Stomach smooth muscle (tissue), 2 donors: ENCODE results near the gene WDR18.

Experiments
- H3K27ac ChIP-seq: one replicate; pipeline ENCODE4 v1.7.0; 2013; ENCODE audit warnings: mild to moderate bottlenecking, low read length, inconsistent platforms
- H3K27me3 ChIP-seq, 2 donors: one replicate each; pipeline ENCODE4 v1.7.0; 2013; ENCODE audit warnings: low read length in 2 of 2; ENCODE audit not compliant: insufficient read depth in 2 of 2, control insufficient read depth in 1 of 2
- H3K36me3 ChIP-seq, 2 donors: one replicate each; pipeline ENCODE4 v1.7.0; 2013; ENCODE audit warnings: low read length in 2 of 2; ENCODE audit not compliant: control insufficient read depth in 2 of 2, insufficient read depth in 2 of 2
- H3K4me1 ChIP-seq: one replicate; pipeline ENCODE4 v1.7.0; 2013; ENCODE audit warnings: low read length; ENCODE audit not compliant: control insufficient read depth, insufficient read depth
- H3K4me3 ChIP-seq, 2 donors: one replicate each; pipeline ENCODE4 v1.7.0; 2013; ENCODE audit warnings: low read length in 2 of 2
- H3K9ac ChIP-seq, 2 donors: one replicate each; pipeline ENCODE4 v1.7.0; 2013; ENCODE audit warnings: low read length in 2 of 2, mild to moderate bottlenecking in 1 of 2
- H3K9me3 ChIP-seq, 2 donors: one replicate each; pipeline ENCODE4 v1.7.0; 2013; ENCODE audit warnings: low read length in 2 of 2; ENCODE audit not compliant: control insufficient read depth in 2 of 2
- donor health status: healthy.
- donor health status: Pancreatic carcinoma.

The WDR18 gene

DNA sequence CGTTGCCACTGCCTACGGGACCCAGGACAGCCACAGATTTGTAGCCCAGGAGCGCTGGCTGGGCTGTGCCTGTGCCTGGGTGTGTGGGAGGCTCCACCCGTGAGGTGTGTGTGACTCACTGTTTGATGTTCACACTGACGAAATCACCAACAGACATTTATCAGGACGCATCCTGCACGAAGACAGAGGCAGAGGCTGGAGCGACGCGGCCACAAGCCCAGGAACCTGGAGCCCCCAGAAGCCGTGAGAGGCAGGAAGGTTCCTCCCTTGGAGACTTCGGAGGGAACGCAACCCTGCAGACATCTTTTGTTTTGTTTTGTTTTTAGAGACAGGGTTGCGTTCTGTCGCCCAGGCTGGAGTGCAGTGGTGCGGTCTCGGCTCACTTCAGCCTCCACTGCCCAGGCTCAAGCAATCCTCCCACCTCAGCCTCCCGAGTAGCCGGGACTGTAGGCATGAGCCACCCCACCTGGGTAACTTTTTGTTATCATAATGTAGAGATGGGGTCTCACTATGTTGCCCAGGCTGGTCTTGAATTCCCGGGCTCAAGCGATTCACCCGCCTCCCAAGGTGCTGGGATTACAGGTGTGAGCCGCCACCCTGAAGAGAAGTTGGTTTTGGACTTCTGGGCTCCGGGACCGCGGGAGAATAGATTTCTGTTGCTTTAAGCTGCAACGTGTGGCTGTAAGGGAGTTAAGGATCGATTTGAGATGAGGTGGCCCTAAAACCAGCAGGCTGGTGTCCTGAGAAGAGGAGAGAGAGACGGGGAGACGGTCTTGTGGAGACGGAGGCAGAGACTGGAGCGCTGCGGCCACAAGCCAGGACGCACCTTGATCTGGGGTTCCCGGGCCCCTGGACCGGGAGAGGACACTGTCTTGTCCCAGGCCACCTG is 24.9 kb upstream of the WDR18 start:
- Histone ChIP-seq H3K4me3 (no peak overlapping the region), H3K9ac (no peak overlapping the region), H3K27me3 (no peaks in the 10 kb centered on the region), H3K4me1 (no peaks in the 10 kb centered on the region), H3K27ac (no peak overlapping the region), H3K36me3 (peaks cover 0 to 2% of the 10 kb centered on the region in 2 donors), H3K9me3 (no peaks in the 10 kb centered on the region)

DNA sequence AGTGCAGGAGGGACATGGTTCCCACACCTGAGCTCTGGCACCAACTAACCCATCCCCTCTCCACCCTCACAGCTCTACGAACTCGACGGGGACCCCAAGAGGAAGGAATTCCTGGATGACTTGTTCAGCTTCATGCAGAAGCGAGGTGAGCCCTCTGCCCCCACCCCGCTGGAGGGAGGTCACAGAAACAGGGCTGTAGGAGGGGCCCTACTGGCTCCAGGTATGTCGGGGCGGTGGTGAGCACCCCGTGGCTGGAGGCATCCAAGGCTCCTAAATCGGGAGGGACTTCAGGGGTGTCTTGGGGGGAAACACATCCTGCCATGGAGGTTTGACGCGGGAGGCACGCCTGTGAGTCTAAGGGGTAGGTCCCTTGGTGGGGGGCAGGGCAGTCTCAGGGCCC is 24.1 kb upstream of the WDR18 start:
- Histone ChIP-seq H3K4me1 (no peaks in the 10 kb centered on the region), H3K4me3 (no peak overlapping the region), H3K27me3 (no peaks in the 10 kb centered on the region), H3K9me3 (no peaks in the 10 kb centered on the region), H3K27ac (no peak overlapping the region), H3K36me3 (peaks cover 0 to 4% of the 10 kb centered on the region in 2 donors), H3K9ac (no peak overlapping the region)

DNA sequence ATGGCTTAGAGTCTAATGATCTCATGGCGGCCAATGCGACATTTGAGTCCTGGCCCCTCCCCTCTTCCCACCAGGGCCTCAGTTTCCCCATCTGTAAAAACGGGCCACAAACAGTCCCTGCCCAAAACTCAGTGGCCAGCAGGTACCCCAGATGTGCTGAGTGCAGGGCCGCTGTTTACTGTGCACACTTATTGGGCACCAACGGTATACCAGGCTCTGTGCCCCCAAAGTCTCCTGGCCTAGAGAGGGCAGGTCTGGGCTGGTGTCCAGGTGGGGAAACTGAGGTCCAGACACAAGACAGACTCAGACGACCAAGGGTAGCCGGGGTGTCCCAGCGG is 23.6 kb upstream of the WDR18 start:
- H3K4me3 ChIP-seq = no peak overlapping the region
- H3K9ac ChIP-seq = no peak overlapping the region
- no peaks in the 10 kb centered on the region for H3K27me3 ChIP-seq
- H3K9me3 ChIP-seq = no peaks in the 10 kb centered on the region
- H3K36me3 ChIP-seq = peaks cover 3 to 7% of the 10 kb centered on the region in 2 donors
- H3K27ac ChIP-seq = no peak overlapping the region
- H3K4me1 ChIP-seq = no peaks in the 10 kb centered on the region

DNA sequence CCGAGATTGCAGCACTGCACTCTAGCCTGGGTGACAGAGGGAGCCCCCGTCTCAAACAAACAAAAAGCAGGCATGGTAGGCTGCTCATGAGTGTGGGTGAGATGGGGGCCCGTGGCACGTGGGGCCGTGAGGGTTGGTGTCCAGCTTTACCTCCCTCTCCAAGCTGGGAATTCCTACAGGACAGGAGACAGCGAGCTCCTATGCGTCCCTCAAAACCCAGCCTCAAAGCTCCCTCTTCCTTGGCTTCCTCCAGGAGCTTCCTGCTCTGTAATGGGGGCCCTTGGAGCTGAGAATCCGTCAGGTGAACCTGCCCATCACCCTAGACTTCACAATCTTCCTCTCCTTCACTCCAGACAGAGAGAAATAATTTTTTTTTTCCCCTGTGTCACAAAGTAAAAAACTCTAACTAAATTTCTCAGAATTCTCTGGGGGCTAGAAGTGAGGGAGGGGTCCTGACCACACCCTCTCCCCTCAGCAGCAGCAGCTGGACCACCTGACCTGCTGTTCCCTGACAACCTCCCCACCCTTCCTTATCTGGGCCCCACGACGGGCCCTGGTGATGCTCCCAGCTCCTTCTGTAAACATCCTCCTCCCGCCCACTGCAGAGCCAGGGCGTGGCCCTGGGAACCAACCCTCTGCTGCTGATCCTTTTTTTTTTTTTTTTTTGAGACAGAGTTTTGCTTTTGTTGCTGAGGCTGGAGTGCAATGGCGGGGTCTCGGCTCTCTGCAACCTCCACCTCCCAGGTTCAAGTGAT is 22.1 kb upstream of the WDR18 start:
- Histone ChIP-seq H3K27me3 (no peaks in the 10 kb centered on the region), H3K4me3 (no peak overlapping the region), H3K9ac (no peak overlapping the region), H3K4me1 (no peaks in the 10 kb centered on the region), H3K9me3 (no peaks in the 10 kb centered on the region), H3K27ac (no peak overlapping the region), H3K36me3 (peaks cover 6 to 10% of the 10 kb centered on the region in 2 donors)

DNA sequence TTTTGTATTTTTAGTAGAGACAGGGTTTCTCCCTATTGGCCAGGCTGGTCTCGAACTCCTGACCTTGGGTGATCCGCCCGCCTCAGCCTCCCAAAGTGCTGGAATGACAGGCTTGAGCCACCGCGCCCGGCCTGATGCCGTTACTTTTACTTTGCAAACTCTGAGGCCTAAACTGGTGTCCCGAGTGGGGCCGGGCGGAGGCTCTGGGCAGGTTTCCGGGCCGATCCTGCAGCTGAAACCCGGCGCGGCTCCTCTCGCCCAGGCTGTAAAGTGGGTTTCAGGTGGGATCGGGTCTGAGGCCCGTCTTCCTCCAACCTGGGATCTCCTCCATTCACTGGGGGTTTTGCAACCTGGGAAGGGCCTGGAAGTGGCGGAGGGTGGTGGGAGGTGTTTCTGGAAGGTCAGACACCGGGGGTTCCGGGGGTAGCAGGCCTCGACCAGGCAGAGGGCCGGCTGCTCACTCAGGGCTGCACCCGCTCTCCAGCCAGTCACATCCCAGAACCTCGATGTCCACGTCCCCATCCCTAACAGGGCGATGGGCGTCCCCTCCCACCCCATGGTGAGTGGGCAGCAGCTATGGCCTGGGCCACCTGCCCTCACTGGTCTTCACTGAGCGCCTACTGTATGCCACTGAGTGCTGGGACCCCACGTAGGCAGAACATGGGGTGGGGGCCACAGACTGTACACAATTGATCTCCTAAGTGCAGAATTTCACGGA is 21.3 kb upstream of the WDR18 start:
- Histone ChIP-seq H3K27ac (no peak overlapping the region), H3K4me3 (no peak overlapping the region), H3K9ac (no peak overlapping the region), H3K36me3 (peaks cover 6 to 10% of the 10 kb centered on the region in 2 donors), H3K27me3 (no peaks in the 10 kb centered on the region), H3K9me3 (no peaks in the 10 kb centered on the region), H3K4me1 (no peaks in the 10 kb centered on the region)

DNA sequence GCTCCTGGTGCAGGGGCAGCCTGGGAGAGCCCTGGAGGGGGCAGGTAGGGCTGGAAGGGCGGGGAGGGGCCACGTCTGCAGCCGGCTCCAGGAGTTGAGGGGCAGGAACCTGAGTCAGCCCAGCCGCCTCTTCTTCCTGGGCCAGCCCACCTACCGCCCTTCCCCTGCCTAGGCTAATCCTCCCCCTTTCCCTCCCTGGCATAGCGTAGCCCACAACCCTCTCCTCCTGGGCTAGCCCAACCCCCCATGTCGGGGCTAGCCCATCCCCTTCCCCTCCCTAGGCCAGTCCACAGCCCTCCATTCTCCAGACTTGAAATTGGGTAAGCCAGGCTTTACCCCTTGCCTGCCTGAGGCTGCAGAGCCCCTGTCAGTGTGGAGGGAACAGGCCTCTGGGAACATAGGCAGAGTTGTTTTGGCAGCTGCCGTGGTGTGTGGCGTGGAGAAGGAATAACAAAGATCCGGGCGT is 20.6 kb upstream of the WDR18 start:
- H3K27me3 ChIP-seq = no peaks in the 10 kb centered on the region
- H3K9ac ChIP-seq = no peak overlapping the region
- H3K4me1 ChIP-seq = no peaks in the 10 kb centered on the region
- H3K4me3 ChIP-seq = no peak overlapping the region
- H3K27ac ChIP-seq = no peak overlapping the region
- H3K9me3 ChIP-seq = no peaks in the 10 kb centered on the region
- peaks cover 6 to 13% of the 10 kb centered on the region in 2 donors for H3K36me3 ChIP-seq

DNA sequence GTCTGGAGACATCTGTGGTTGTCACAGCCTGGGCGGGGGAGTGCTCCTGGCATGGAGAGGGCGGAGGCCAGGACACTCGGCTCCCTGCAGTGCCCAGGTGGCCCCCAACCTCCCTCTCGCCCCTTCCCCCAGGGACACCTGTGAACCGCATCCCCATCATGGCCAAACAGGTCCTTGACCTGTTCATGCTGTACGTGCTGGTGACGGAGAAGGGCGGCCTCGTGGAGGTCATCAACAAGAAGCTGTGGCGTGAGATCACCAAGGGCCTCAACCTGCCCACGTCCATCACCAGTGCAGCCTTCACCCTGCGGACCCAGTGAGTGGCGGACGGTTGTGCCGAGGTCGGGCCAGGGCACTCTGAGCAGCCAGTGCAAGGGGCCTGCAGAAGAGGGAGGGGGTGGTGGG is 20.0 kb upstream of the WDR18 start:
- Histone ChIP-seq H3K9ac (no peak overlapping the region), H3K27me3 (no peaks in the 10 kb centered on the region), H3K27ac (no peak overlapping the region), H3K4me3 (no peak overlapping the region), H3K9me3 (no peaks in the 10 kb centered on the region), H3K4me1 (no peaks in the 10 kb centered on the region), H3K36me3 (peaks cover 6 to 14% of the 10 kb centered on the region in 2 donors)

DNA sequence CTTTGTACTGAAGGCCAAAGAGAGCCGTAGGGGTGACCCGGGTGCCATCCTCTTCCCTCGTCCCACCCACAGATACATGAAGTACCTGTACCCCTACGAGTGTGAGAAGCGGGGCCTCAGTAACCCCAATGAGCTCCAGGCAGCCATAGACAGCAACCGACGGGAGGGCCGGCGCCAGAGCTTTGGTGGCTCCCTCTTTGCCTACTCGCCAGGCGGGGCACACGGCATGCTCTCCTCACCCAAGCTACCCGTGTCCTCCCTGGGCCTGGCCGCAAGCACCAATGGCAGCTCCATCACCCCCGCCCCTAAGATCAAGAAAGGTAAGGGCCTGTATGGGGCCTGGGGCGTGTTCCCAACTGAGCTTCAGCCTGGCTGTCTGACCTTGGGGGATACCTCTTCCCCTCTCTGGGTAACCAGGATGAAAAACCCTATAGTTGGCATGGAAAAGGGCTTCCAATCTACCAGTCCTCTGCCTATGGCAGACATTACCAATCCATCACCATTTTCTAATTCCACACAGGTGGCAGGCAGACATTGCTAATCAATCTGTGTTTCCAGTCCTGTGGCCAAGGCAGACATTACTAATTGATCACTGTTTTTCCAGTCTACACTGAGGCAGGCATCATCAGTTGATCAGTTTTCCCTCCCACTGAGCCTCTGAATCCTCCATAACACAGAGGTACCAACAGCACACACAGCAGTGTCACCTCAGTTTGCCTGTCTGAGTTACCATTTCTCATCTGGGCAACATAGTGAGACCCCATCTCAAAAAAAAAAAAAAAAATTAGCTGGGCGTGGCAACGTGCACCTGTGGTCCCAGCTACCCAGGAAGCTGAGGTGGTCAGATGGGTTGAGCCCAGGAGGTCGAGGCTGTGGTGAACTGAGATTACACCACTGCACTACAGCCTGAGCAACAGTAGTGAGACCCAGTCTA is 19.1 kb upstream of the WDR18 start:
- Histone ChIP-seq H3K27ac (no peak overlapping the region), H3K27me3 (no peaks in the 10 kb centered on the region), H3K4me3 (no peak overlapping the region), H3K9me3 (no peaks in the 10 kb centered on the region), H3K9ac (no peak overlapping the region), H3K36me3 (peaks cover 6 to 13% of the 10 kb centered on the region in 2 donors), H3K4me1 (no peaks in the 10 kb centered on the region)

DNA sequence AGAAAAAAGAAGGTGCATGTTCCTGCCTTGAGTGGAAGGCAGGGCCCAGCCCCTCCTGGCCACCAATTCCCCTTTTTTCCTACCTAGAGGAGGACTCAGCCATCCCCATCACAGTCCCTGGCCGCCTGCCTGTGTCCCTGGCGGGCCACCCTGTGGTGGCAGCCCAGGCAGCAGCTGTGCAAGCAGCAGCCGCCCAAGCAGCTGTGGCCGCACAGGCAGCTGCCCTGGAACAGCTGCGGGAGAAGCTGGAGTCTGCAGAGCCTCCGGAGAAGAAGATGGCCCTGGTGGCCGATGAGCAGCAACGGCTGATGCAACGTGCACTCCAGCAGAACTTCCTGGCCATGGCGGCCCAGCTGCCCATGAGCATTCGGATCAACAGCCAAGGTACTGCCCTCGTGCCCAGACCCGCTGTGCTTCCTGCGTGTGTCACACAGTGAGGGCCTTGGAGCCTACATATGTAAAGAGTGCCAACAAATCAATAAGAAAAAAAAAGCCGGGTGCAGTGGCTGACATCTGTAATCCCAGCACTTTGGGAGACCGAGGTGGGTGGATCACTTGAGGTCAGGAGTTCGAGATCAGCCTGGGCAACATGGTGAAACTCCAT is 17.6 kb upstream of the WDR18 start:
- Histone ChIP-seq H3K4me1 (no peaks in the 10 kb centered on the region), H3K4me3 (no peak overlapping the region), H3K36me3 (peaks cover 10 to 19% of the 10 kb centered on the region in 2 donors), H3K27me3 (no peaks in the 10 kb centered on the region), H3K27ac (no peak overlapping the region), H3K9me3 (peaks cover 0 to 8% of the 10 kb centered on the region in 2 donors), H3K9ac (no peak overlapping the region)
